ENCODE measurements around the gene NRGN.

GRCh38 chr11:124722176-124722575 is 17.6 kb upstream of the NRGN start:
- TF ChIP-seq POLR2A (IDR thresholded peaks at IDR 0.05) (no peak), CTCF (IDR thresholded peaks at IDR 0.05) (no peak)
